Stimulated activated naive CD8-positive, alpha-beta T cell treated with anti-CD3 and anti-CD28 coated beads, Interleukin-15, Interleukin-2, amounts not matched to agents 100 U/mL and 50 U/mL, for 24 hours (primary cell): Measurements from ENCODE around the gene ZNF77.
"Not testable (repeated sequence)": the region's sequence is repeated elsewhere in the genome, so short reads cannot be mapped to it uniquely, and the experiment has no call there.

Experiments
- ATAC-seq: fragments of 150-1000 bp; cut with Tn5 transposase; one replicate; pipeline ENCODE4 v1.10.0; 2021
- DNase-seq: peaks from one replicate; pipeline ENCODE4 v3.0.0; 2021

Gene ZNF77

GRCh38 chr19:2917275-2918184 is 27.2 kb downstream of the ZNF77 start:
- DNase-seq: no peak
- ATAC-seq: no peak

- ATAC-seq: peak; percentile 74
- no peak for DNase-seq
Observed at GRCh38 chr19:2912306-2912705, 32.5 kb downstream of the ZNF77 start.

GRCh38 chr19:2906631-2907195 is 38.1 kb downstream of the ZNF77 start:
- ATAC-seq (no peak), DNase-seq (no peak)

GRCh38 chr19:2905918-2906519 is 38.8 kb downstream of the ZNF77 start:
- DNase-seq (no peak), ATAC-seq (no peak)

GRCh38 chr19:2903326-2903725 is 41.4 kb downstream of the ZNF77 start:
- ATAC-seq: not testable (repeated sequence)

GRCh38 chr19:2902590-2903218 is 42.1 kb downstream of the ZNF77 start:
- DNase-seq (no peak), ATAC-seq (no peak)

More at GRCh38 chr19:2903326-2903725, 41.4 kb downstream of the ZNF77 start:
- not testable (repeated sequence) for DNase-seq

GRCh38 chr19:2900296-2901252 is 44.2 kb downstream of the ZNF77 start, which contains the start of gene ZNF57:
ZNF57 (plus strand) TSS chr19:2900928; CDS start chr19:2901046, 118 bp downstream.
- peak; percentile 98 for ATAC-seq
- peak; percentile 99 for DNase-seq

GRCh38 chr19:2896694-2897093 is 48.1 kb downstream of the ZNF77 start:
- ATAC-seq (no peak), DNase-seq (no peak)

- ATAC-seq, DNase-seq: not testable (repeated sequence)
Observed at GRCh38 chr19:2890531-2890930, 54.2 kb downstream of the ZNF77 start.

GRCh38 chr19:2888731-2889224 is 56.0 kb downstream of the ZNF77 start:
- DNase-seq: peak; percentile 50

GRCh38 chr19:2887391-2887914 is 57.3 kb downstream of the ZNF77 start:
- DNase-seq: no peak
- ATAC-seq: peak; percentile 57

More at GRCh38 chr19:2888731-2889224, 56.0 kb downstream of the ZNF77 start:
- ATAC-seq: peak; percentile 32

GRCh38 chr19:2885736-2886135 is 59.0 kb downstream of the ZNF77 start:
- no peak for DNase-seq
- ATAC-seq: no peak

- ATAC-seq (no peak), DNase-seq (no peak)
Observed at GRCh38 chr19:2883686-2884439, 60.9 kb downstream of the ZNF77 start.
